Karpas-422 (cell line): ENCODE measurements around the gene C12orf75. TPM values are rescaled to one million over a fixed set of nuclear protein-coding genes. Genes with fewer than 3 reads are reported as not detected.

Source experiments
- DNase-seq: peaks from one replicate; pipeline ENCODE4 v3.0.0-alpha.2; 2015
- H2AFZ ChIP-seq: fragments of 200-600 bp; sonication (generic); 2 replicates; pipeline ENCODE4 v1.6.1; 2014; ENCODE audit warnings: antibody characterized with exemption, low read length, mixed read lengths
- H3K27ac ChIP-seq: fragments of 200-600 bp; sonication (generic); 2 replicates; pipeline ENCODE4 v1.5.1; 2014; ENCODE audit warnings: mild to moderate bottlenecking, low read length, moderate library complexity
- H3K27me3 ChIP-seq: fragments of 200-600 bp; sonication (generic); 2 replicates; pipeline ENCODE4 v1.6.1; 2014; ENCODE audit warnings: low read length, mixed read lengths
- H3K36me3 ChIP-seq: fragments of 200-600 bp; sonication (generic); 2 replicates; pipeline ENCODE4 v1.6.1; 2014; ENCODE audit warnings: low read length, mixed read lengths; ENCODE audit not compliant: insufficient read depth
- H3K4me1 ChIP-seq: fragments of 200-600 bp; sonication (generic); 2 replicates; pipeline ENCODE4 v1.6.1; 2014; ENCODE audit warnings: mild to moderate bottlenecking, low read length, mixed read lengths
- H3K4me2 ChIP-seq: fragments of 200-600 bp; sonication (generic); 2 replicates; pipeline ENCODE4 v1.6.1; 2014; ENCODE audit warnings: low read length, low read depth, mild to moderate bottlenecking; ENCODE audit not compliant: poor library complexity, severe bottlenecking
- H3K4me3 ChIP-seq: fragments of 200-600 bp; sonication (generic); 2 replicates; pipeline ENCODE4 v1.5.1; 2014; ENCODE audit warnings: mild to moderate bottlenecking, antibody characterized with exemption, low read length, mixed read lengths
- H3K79me2 ChIP-seq: fragments of 200-600 bp; sonication (generic); 2 replicates; pipeline ENCODE4 v1.6.1; 2014; ENCODE audit warnings: mild to moderate bottlenecking, low read length, mixed read lengths
- H3K9ac ChIP-seq: fragments of 200-600 bp; sonication (generic); 2 replicates; pipeline ENCODE4 v1.6.0; 2014; ENCODE audit warnings: low read length
- H3K9me2 ChIP-seq: fragments of 200-600 bp; sonication (generic), shearing (Covaris generic); replicated peaks from 2 replicates; pipeline ENCODE4 v1.6.0; 2014; ENCODE audit warnings: mild to moderate bottlenecking, low read length, moderate library complexity; ENCODE audit not compliant: insufficient read depth
- H3K9me3 ChIP-seq: fragments of 300-700, 200-600 bp; sonication (generic); 2 replicates; pipeline ENCODE4 v1.6.1; 2014; ENCODE audit warnings: low read length, mixed read lengths
- H4K20me1 ChIP-seq: fragments of 200-600 bp; sonication (generic); 2 replicates; pipeline ENCODE4 v1.6.1; 2014; ENCODE audit warnings: mild to moderate bottlenecking, antibody characterized with exemption, low read length, low read depth; ENCODE audit not compliant: insufficient read depth
- total RNA-seq: library from RNA; depleted of rRNA; stranded (reverse); fragments of >200 nt; shearing (Covaris generic); gene quantifications from 2 replicates; pipeline ENCODE4 v1.2.3, GENCODE V29; 2014; ENCODE audit warnings: low replicate concordance; rRNA removed

C12orf75 gene
- 149 and 291 TPM in 2 replicates for total RNA-seq

GRCh38 chr12:105330283-105330930, at the start of gene C12orf75:
Gene C12orf75, plus strand, starts transcription at chr12:105330691. Its CDS starts 201 bp downstream, at chr12:105330892.
- Histone ChIP-seq H3K79me2 (peaks cover 45% of the 10 kb centered on the region), H3K9ac (peak within 1 kb of the TSS; percentile 91), H3K9me2 (no peaks in the 10 kb centered on the region), H3K4me2 (peak within 1 kb of the TSS; percentile 84), H3K27me3 (no peaks in the 10 kb centered on the region), H3K27ac (peak within 1 kb of the TSS; percentile 88), H2AFZ (peak within 1 kb of the TSS; percentile 46), H4K20me1 (no peaks in the 10 kb centered on the region), H3K4me1 (peaks cover 47% of the 10 kb centered on the region), H3K36me3 (0 out of 2 replicates have a peak, but pooled peaks cover 9% of the 10 kb centered on the region), H3K9me3 (no peaks in the 10 kb centered on the region), H3K4me3 (peak within 1 kb of the TSS; percentile 87)
- peak; percentile 97 for DNase-seq

DNA sequence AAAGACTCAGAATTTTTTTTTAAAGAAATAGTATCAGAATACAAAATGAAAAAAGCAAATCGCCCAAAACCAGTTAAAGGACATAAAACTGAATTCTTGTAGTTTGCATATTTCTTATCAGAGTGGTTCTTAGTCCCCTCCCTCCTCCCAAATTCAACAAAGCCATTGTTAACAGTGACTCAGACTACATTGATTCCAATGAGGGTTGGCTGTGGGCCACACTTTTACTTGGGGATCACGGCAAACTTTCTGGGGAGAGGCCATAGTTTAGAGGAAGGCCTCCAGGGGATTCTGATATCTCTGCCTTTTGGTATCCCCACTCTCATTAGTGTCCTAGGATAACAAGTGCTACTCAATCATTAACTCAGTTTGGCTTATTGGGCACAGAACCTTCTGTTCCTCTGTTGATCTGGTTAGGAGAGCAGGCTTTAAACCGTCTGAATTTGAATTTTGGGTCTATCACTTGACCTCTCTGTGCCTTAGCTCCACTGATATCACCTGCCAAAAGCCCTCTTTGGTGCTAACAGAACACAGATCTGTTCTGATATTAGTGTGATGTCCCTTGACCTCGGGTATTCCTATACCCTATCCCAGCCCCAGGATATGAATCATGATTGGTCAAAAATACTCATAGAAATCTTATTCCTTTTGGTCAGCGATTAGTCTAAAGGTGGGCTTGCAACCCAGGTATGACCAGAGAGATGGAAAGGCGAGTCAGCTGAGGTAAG, 49.4 kb upstream of the C12orf75 start:
- Histone ChIP-seq H3K9ac (no peak overlapping the region), H3K4me3 (no peak overlapping the region), H3K36me3 (no peaks in the 10 kb centered on the region), H3K4me1 (0 out of 2 replicates have a peak, but pooled peaks cover 2% of the 10 kb centered on the region), H3K27me3 (no peaks in the 10 kb centered on the region), H3K79me2 (no peaks in the 10 kb centered on the region), H3K9me3 (no peaks in the 10 kb centered on the region), H3K9me2 (no peaks in the 10 kb centered on the region), H2AFZ (no peak overlapping the region), H4K20me1 (no peaks in the 10 kb centered on the region), H3K27ac (no peak overlapping the region), H3K4me2 (no peak overlapping the region)
- no peak for DNase-seq

DNA sequence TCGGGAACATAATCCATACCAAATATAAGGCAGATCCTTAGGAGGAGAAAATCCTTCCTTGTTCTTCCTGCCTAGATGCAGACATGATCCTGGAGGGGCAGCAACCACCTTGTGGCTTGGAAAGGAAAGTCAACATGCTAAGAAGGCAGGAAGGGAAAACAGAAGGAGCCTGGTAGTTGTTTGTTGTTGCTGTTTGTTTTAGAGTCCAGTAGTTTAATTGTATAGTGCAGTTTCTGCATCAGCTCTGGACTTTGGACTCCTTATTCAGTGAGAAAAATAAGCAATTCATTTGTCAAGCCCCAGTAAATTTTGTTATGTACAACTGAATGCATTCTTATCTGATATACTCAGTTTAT, 48.8 kb upstream of the C12orf75 start:
- Histone ChIP-seq H3K9ac (no peak overlapping the region), H3K27me3 (no peaks in the 10 kb centered on the region)

GRCh38 chr12:105285378-105285777, 45.1 kb upstream of the C12orf75 start:
- Histone ChIP-seq H3K27me3 (no peaks in the 10 kb centered on the region), H3K79me2 (no peaks in the 10 kb centered on the region), H3K27ac (no peak overlapping the region), H3K4me1 (no peaks in the 10 kb centered on the region), H3K4me2 (no peak overlapping the region), H4K20me1 (no peaks in the 10 kb centered on the region), H3K9ac (no peak overlapping the region), H3K4me3 (no peak overlapping the region), H3K36me3 (no peaks in the 10 kb centered on the region), H3K9me3 (no peaks in the 10 kb centered on the region), H2AFZ (no peak overlapping the region), H3K9me2 (no peaks in the 10 kb centered on the region)
- DNase-seq = peak; percentile 21

More for the DNA sequence above, 48.8 kb upstream of the C12orf75 start:
- Histone ChIP-seq H3K4me3 (no peak overlapping the region), H2AFZ (no peak overlapping the region), H3K27ac (no peak overlapping the region), H3K9me3 (no peaks in the 10 kb centered on the region), H3K4me1 (no peaks in the 10 kb centered on the region), H3K4me2 (no peak overlapping the region), H3K9me2 (no peaks in the 10 kb centered on the region), H4K20me1 (no peaks in the 10 kb centered on the region), H3K79me2 (no peaks in the 10 kb centered on the region), H3K36me3 (no peaks in the 10 kb centered on the region)
- DNase-seq = no peak

DNA sequence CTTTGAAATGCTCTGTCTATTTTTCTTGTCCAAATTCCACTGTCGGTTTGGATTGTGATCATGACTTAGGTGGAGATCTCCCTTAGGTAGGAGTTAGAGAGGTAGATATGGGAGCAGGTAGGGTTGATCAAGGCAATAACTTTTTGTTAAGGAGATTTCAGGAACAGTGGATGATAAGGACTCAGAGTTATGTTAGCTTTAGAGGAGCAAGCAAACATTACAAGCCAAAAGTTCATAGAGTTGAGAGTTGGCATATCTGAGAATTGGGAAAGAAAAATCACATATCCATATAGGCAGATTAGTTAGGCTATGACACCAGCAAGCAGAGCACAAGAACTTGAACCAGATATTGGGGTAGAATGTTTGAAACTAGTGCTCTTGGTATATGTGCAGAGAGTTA, 43.1 kb upstream of the C12orf75 start:
- Histone ChIP-seq H3K36me3 (no peaks in the 10 kb centered on the region), H3K27ac (no peak overlapping the region), H3K9me2 (no peaks in the 10 kb centered on the region), H3K9ac (no peak overlapping the region), H2AFZ (no peak overlapping the region), H3K27me3 (no peaks in the 10 kb centered on the region), H4K20me1 (no peaks in the 10 kb centered on the region), H3K79me2 (no peaks in the 10 kb centered on the region), H3K4me1 (no peaks in the 10 kb centered on the region), H3K4me3 (no peak overlapping the region), H3K9me3 (no peaks in the 10 kb centered on the region), H3K4me2 (no peak overlapping the region)
- DNase-seq = no peak

DNA sequence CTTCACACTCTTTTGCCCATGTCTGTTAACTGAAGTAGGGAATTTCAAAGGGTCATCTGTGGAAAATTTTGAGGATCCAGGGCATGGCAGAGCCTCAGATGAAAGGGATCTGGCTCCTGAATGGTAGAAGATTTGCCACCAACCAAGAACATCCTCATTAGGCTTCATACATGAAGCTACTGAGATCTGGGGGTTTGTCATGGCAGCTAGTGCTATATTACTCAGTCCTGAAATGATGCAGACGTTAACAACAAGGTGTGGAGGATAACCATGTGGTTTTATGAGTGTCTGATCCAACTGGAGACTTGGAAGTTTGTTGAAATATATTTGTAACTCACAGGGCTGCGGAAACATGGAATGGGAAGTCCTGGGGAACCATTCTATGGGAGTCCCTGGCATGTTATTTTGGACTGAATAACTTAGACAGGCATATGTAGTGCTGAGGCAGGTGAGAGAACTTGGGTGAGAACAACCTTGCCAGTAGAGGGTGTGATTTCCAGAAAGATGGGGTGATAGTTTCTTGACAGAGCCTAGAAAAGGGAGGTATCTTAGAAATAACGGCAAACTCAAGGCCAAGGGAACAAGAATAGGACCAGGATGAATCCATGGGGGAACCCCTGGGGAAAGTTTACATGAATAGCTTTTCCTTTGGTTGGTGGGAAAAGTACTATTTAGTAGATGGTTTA, 42.0 kb upstream of the C12orf75 start:
- no peaks in the 10 kb centered on the region for H3K4me1 ChIP-seq
- no peak overlapping the region for H3K9ac ChIP-seq

DNA sequence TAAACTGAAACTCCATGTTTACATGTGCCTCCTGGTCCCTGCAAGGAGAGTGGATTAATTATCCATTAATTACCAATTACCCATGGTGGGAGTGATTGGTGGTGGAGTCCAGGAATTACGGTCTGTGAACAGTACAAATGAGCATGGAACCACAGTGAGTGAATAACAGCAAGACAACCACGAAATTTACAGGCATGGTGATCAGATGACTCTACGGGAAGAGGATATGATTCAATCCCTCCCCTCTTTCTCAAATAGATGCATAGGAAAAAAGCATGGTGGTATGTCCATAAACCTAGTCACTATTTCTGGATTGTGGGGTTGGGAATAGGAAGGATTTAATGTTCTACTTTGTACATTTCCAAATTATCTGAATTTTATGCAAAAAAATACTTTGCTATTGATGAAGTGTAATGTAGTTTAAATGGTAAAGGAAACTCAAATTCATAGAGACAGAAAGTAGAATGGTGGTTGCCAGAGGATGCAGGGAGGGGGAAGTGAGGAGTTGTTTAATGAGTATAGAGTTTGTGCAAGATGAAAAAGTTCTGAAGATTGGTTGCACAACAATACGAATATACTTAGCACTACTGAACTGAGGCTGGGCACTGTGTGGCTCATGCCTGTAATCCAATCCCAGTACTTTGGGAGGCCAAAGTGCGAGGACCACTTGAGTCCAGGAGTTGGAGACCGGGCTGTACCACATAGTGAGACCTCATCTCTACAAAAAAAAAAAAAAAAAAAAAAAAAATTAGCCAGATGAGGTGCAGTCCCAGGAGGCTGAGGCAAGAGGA, 41.2 kb upstream of the C12orf75 start:
- H3K4me1 ChIP-seq = no peaks in the 10 kb centered on the region
- no peaks in the 10 kb centered on the region for H3K27me3 ChIP-seq
- H3K79me2 ChIP-seq = no peaks in the 10 kb centered on the region
- H3K9me3 ChIP-seq = no peaks in the 10 kb centered on the region
- no peaks in the 10 kb centered on the region for H4K20me1 ChIP-seq
- no peak for DNase-seq
- H3K9me2 ChIP-seq = no peaks in the 10 kb centered on the region
- no peak overlapping the region for H3K27ac ChIP-seq
- no peak overlapping the region for H3K4me2 ChIP-seq
- no peak overlapping the region for H3K4me3 ChIP-seq
- no peak overlapping the region for H3K9ac ChIP-seq
- no peaks in the 10 kb centered on the region for H3K36me3 ChIP-seq
- H2AFZ ChIP-seq = no peak overlapping the region

More for the DNA sequence above, 42.0 kb upstream of the C12orf75 start:
- H3K27me3 ChIP-seq = no peaks in the 10 kb centered on the region
- H3K9me2 ChIP-seq = no peaks in the 10 kb centered on the region
- no peaks in the 10 kb centered on the region for H3K9me3 ChIP-seq
- no peak overlapping the region for H3K4me3 ChIP-seq
- H3K36me3 ChIP-seq = no peaks in the 10 kb centered on the region
- H3K4me2 ChIP-seq = no peak overlapping the region
- DNase-seq = peak; percentile 65
- H4K20me1 ChIP-seq = no peaks in the 10 kb centered on the region
- H2AFZ ChIP-seq = no peak overlapping the region
- H3K27ac ChIP-seq = no peak overlapping the region
- H3K79me2 ChIP-seq = no peaks in the 10 kb centered on the region
